ENCODE data around the gene ATP6V0D1.
"Not testable (repeated sequence)": the region's sequence is repeated elsewhere in the genome, so short reads cannot be mapped to it uniquely, and the experiment has no call there.

Gene ATP6V0D1

DNA sequence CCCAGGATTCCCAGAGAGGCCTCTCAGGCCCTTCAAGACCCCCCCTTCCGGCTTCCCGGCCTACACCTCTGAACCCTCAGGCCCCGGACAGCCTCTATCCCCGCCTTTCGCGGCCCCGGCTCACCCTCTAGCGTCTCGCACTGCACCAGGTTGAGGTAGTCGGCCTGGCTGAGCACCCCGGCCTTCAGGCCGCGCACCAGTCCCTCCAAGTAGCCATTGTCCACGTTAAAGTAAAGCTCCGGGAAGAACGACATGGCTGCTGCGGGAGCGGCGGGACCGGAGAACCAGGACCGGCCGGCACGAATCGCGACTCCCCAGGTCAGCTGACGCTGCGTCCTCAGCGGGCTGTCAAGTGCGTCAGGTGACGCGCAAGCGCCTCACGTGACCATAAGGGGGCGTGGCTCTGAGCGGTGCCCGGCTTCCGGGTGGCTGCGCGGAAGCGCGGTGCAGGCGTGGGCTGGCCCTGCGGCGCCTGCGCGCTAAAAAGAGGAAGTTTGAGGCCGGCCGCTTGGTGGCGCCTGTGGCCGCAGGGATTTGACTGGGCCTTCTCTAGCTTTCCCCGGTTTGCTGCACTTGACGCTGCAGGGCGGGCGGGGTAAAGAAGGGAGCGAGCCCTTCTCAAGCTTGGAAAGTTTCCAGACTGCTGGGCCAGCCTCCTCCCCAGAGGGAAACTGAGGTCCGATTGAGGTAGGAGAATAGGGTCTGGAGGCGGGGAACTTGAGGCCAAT lies at the start of gene ATP6V0D1:
ATP6V0D1 (minus strand) TSS at position 325 of the 728 bp plus-strand sequence; CDS start at position 254, 71 bp downstream.
- DNase-seq (ENCODE audit: low read depth in 4 of 4, low spot score in 1 of 4), result peak; percentile 97 to 99 (median 98)

GRCh38 chr16:67530013-67530939 lies 49.3 kb upstream of the ATP6V0D1 start:
- no peak for DNase-seq (ENCODE audit: low read depth in 4 of 4, low spot score in 1 of 4)

DNA sequence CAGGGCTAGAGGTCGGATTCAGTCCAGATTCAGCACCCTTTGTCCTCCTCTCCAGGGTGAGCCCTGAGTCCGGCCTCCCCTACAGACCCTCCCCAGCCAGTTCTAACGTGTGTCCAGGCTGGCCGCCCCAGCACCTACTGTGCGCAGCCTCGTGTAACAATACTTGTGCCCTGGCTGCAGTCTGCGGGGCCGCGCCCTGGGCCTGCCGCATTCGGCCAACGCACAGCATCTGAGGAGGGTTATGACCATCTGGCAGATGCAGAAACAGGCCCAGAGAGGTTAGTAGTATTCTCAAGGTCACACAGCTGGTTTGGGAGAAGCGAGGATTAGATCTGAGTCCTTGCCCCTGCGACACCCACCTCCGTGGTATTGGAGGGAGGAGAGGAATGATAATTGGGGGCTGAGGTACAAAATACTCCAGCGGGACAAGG lies 48.6 kb upstream of the ATP6V0D1 start:
- DNase-seq (ENCODE audit: low read depth in 4 of 4, low spot score in 1 of 4), result no peak

- no peak for DNase-seq (ENCODE audit: low read depth in 4 of 4, low spot score in 1 of 4)
Measured at GRCh38 chr16:67528870-67529581, 48.1 kb upstream of the ATP6V0D1 start.

DNA sequence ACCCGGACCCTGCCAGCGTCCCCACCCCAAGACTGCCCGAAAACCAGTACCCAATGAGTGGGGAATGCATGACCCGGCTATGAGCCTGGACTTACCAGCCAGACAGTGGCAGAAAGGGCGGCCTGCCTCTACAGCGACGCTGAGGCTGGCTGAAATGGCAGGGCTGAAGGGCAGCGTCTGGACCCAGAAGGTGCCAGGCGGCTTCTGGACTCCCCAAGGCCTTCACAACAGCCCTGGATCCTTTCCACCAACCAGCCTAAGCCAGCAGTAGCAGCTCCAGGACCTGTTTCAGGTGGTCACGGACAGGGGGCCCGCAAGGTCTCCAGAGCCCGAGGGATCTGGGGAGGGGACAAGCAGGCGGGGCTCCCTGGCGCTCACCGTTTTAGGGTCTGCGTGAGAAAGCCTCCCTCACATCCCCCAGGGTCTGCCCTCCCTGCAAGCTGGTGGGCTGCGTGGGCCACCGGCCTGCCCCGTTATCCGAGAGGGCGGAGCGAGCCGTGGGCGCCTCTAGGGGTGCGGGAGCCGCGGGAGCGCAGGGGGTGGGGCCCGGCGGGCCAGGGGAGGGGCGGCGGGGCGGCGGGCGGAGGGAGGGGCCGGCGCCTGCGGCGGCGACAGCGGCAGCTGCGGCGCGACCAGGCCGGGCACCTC lies 47.4 kb upstream of the ATP6V0D1 start, which contains the start of gene RIPOR1:
RIPOR1 (plus strand) TSS at position 608 of the 648 bp plus-strand sequence. CDS start 9,618 bp downstream, outside the sequence.
- peak in 2 of 4 experiments; percentile 21 to 35 for DNase-seq (ENCODE audit: low read depth in 4 of 4, low spot score in 1 of 4)

DNA sequence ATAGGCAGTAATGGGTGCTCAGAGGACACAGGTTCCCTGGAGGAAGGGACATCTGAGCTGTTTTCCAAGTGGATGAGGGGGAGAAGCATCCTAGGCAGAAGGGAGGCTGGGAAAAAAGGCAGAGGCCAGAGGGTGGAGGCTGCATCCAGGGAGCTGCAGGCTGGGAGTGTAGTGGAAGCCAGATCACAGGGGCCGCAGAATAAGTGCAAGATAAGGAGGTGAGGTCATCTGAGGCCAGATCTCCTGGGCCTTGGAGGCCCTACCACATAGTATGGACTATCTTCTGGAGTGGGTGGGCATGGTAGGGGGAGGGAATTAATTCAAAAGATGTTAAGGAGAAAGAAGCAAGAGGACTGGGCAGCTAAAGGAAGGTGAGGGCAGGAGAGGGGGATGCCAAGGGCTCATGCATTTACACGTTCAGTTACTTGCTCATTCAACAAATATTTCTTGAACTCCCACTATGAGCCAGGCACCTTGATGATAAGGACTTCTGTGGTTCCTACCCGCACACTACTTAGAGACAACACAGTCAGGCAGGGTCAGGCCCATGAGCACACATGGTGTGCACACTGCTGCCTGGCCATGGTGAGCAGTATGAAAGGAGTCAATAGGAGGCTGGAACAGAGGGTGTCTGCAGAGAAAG lies 45.3 kb upstream of the ATP6V0D1 start:
- DNase-seq (ENCODE audit: low read depth in 4 of 4, low spot score in 1 of 4), result no peak

DNA sequence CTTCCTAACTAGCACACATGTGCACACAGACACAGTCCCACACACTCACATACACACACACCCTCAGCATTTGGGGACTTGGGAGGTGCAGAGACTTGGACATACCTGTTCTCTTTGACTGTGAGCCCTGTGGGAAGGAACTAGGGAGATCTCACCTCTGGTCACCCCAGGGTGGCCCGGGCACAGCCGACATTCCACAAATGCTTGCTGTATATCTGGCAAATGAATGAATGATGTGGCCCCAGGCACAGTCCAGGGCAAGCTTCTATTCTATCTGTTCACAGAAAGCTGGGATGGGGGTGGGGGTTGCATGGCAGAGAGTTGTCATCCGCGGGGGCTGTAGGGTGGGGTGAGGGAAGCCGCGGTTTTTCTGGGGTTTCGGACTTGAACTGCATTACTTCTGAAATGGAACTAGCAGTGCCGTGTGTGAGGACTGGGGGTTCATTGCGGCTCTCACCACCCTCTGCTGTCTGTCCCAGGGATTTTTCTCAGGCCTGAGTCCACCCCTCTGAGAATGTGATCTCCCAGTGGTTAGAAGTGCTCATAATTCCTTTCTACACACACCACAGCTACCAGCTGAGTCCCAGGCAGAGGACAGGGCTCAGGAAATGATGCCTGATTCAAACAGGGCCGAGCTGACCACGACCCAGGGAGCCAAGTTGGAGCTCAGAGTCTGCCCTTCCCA lies 44.4 kb upstream of the ATP6V0D1 start:
- DNase-seq (ENCODE audit: low read depth in 4 of 4, low spot score in 1 of 4), result no peak

GRCh38 chr16:67521095-67521804 lies 40.3 kb upstream of the ATP6V0D1 start:
- DNase-seq (ENCODE audit: low read depth in 4 of 4, low spot score in 1 of 4), result peak; percentile 95 to 98 (median 96)

DNA sequence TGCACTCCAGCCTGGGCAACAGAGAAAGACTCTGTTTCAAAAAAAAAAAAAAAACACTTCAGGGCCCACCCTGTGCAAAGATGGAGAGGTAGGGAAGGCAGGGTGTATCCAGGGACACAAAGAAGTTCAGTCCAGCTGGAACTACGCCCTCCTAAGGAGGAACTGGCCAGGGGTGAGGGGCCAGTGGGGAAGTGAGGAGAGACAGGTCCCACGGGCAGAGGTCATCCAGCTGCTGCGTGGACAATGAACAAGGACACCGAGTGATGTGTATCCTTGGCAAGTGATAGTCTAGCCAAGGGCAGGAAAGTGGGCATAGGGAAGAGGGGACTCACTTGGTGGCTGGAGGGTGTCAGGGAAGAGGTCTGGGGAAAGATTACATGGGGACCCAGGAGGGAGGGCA lies 38.3 kb upstream of the ATP6V0D1 start:
- DNase-seq (ENCODE audit: low read depth in 4 of 4, low spot score in 1 of 4), result no peak

DNA sequence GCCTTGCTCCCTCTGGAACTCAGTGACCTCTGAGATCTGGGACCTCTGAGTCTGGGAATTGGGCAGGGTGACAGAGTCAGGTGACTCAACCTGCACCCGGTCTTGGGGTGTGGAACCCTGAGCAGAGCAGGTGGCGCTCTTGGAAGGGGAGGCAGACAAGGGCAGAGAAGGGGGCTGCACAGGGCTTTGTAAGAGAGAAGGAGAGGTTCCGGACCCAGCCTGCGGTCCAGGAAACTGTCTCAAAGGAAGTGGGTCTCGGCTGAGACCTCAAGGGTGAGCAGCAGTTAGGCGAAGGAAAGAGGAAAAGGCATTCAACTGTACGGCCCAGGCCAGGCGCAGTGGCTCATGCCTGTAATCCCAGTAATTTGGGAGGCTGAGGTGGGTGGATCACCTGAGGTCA lies 37.7 kb upstream of the ATP6V0D1 start:
- DNase-seq (ENCODE audit: low read depth in 4 of 4, low spot score in 1 of 4), result no peak

DNA sequence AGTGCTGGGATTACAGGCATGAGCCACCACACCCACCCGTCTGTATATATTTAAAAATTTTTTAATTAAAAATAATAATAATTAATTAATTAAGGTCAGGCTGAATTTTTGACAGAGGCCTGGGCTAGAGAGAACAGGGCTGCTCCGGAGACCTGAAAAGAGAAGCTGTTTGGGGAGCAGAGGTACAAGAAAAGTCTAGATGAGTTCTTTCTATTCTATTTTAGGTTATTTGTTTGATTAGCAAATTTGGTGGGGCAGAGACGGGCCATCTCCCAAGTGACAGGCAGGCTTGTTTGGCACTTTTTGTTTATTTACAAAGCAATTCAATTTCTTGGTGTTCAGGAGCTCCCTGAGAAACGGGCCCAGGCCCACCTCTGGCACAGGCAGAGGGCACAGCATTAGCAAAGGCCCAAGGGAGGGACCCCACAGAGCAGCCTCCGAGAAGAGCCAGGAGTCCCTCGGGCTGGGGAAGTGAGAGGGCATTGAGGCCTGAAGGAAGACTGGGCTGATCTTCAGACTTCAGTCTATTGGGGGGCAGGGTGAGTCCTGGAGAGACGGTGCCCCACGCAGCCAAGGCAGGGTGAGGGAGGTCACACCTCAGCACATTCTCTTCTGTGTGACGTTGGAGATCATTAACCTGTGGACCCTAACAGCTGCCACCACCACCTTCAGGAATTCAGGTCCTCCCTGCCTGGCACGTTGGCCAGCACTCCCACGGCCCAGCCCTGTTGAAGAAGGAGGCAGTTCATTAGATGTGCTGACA lies 36.9 kb upstream of the ATP6V0D1 start:
- no peak for DNase-seq (ENCODE audit: low read depth in 4 of 4, low spot score in 1 of 4)

GRCh38 chr16:67517155-67517445 lies 36.1 kb upstream of the ATP6V0D1 start:
- DNase-seq (ENCODE audit: low read depth in 4 of 4, low spot score in 1 of 4), result no peak

DNA sequence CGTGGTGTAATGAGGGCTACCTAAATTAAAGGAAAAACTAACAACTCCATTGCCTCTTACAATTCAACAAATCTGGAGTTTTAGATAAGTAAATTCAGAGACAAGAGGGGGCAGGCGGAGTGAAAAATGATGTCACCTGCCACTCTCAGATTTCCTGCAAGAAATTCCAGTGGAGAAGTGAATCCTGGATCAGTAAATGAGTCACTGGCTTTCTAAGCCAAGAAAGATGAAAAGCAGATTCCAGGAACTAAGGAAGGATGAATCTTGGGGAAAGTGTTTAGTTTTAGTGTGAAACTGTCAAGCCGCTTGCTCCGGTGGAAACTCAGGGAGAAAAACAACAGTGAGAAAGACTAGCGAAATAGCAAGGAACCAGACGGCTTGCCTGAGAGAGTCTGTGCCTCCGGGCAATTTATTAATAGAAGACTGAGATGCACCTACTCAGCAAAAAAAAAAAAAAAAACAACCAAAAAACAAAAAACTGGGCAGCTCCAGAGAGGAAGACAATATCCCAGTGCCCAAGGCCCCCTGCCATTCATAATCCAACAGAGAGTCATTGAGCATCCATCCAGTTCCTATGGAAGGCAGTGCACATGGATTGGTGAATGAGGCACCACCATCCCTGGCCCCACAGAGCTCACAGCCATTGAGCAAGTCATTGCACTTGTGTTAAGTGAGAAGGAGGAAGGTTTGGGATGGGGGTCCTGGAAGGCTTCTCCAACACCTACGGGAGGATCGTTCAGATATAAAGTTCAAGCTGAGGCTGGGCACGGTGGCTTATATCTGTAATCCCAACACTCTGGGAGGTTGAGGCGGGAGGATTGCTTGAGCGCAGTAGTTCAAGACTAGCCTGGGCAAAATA lies 35.6 kb upstream of the ATP6V0D1 start:
- no peak for DNase-seq (ENCODE audit: low read depth in 4 of 4, low spot score in 1 of 4)

DNA sequence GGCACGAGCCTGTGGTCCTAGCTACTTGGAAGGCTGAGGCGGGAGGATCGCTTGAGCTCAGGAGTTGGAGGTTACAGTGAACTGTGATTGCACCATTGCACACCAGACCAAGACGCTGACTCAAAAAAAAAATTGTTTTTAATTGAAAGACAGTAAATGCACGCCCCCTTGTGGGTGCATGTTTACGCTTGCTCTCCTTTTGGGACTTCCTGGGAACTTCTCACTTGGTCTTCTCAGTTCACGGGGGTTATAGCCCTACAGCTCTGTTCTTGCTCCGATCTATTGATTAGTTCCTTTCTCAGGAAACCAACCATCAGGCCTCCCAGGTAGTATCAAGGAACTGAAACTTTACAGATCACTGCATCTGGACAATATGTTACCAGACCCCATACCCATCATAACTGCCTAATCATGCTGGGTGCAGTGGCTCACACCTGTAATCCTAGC lies 33.4 kb upstream of the ATP6V0D1 start:
- peak; percentile 61 to 73 (median 64) for DNase-seq (ENCODE audit: low read depth in 4 of 4, low spot score in 1 of 4)

- not testable (repeated sequence) for DNase-seq (ENCODE audit: low read depth in 4 of 4, low spot score in 1 of 4)
Measured at GRCh38 chr16:67513892-67514291, 32.9 kb upstream of the ATP6V0D1 start.

DNA sequence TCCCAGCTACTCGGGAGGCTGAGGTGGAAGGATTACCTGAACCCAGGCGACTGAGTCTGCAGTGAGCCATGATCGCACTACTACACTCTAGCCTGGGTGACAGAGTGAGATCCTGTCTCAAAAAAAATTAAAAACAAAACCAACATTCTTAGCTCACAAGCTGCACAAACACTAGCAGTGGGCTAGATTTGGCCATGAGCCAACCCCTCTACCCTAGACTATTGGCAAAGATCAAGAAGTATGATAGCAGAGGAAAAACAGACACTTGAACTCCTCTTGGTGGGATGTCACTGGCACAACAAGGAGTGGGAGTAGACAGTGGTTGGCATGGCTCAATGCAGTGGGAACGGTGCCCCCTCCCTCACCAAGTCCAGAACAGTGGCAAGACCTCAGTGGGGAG lies 28.1 kb upstream of the ATP6V0D1 start:
- no peak for DNase-seq (ENCODE audit: low read depth in 4 of 4, low spot score in 1 of 4)

DNA sequence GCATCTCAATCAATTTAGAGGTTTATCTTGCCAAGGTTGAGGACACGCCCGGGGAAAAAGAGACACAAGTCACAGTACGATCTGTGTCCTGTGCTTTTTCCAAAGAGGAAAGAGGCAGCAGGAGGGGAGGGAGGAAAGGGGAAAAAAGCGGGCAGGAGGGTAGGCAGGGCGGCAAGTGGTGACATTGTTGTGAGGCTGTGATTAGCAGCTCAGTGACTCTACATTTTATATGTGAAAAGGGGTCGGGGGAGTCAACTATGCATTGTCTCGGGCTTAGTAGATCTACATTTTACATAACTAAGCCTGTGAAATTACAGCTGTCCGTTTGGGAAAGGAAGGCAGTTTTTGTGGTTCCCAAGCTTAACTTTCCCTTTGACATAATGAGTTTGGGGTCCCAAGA lies 25.5 kb upstream of the ATP6V0D1 start:
- no peak for DNase-seq (ENCODE audit: low read depth in 4 of 4, low spot score in 1 of 4)

All from stimulated activated CD4-positive, alpha-beta T cell treated with anti-CD3 and anti-CD28 coated beads, Interleukin-1b, Interleukin-23, amount 100 ng/mL, for 24 hours (primary cell).